GM18870 (cell line): ENCODE measurements around the gene PRICKLE1.

Experiments used
- ATAC-seq: cut with Tn5 transposase; IDR thresholded peaks from one replicate; pipeline ENCODE4 v1.9.1; 2021; ENCODE audit warnings: moderate library complexity; ENCODE audit not compliant: unreplicated experiment

Gene PRICKLE1

DNA sequence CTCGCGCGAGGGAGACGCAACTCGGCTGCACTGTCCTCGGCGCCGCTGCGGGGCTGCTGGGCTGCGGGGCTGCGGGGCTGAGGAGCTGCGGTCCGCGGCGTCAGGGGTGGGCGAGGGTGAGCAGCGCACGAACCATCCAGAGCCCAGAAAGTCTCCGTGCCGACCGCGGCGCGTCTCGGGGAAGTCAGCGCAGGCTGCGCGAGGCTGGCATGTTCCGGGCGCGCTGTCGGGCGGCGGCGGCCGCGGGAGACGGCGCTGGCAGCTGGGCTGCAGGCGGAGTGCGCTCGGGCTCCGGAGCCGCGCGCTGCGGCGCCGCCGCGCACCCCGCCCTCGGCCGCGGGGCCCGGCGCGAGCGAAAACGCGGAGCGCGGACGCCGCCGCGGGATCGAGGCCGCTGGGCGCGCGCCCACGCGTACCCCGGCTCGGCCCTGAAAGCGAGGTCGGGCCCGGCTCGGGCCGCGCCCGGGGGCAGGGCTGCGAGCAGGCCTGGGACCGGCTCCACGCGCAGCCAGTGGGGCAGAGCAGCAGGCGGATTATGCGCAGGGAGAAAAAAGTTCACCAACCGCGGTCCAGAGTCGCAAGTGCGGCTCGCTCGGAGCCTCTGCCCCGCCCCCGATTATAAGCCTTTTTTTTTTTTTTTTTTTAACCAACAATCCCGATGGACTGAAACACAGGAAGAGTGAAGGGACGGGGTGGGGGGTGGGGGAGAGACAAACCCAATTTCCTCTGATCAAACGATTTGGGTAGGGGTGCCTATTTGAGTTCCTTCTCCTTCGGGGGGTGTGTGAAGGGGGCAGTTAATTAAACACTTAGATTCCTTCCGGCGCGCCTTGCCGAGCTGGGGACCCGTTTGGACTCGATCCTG, at the start of gene PRICKLE1:
Gene PRICKLE1 (minus strand): TSS at position 282 of the 865 bp plus-strand sequence. CDS start 117,230 bp downstream, outside the sequence.
- ATAC-seq = no peak

DNA sequence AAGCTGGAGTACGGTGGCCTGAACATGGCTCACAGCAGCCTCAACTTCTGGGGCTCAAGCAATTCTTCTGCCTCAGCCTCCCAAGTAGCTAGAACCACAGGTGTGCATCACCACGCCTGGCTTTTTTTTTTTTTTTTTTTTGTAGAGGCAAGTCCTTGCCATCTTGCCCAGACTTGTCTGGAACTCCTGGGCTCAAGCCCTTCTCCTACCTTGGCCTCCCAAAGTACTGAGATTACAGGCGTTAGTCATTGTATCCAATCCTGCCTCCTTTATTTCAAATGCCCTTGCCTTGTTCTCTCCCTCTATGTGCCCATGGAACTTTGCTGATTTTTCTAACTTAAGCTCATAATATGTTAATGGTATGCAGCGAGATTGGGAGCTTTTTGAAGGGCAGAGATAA, 49.2 kb upstream of the PRICKLE1 start:
- no peak for ATAC-seq

DNA sequence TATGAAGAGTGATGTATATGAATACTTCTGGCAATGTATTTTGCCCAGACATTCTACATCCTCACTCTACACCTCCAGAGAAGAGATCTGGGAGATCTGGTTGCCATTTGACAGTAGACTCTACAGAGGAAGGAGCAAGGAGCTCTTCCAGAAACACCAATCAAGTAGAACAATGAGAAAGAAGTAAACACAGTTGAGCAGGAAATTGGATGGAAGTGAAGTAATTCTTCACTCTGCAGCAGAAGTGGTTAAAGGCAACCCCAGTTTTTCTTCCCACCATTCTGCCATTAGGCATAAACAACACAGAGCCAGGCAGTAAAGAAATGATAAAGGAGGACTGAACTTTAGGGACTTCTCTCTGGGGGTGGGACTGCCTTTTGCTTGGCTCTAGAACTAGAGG, 48.5 kb upstream of the PRICKLE1 start:
- no peak for ATAC-seq

DNA sequence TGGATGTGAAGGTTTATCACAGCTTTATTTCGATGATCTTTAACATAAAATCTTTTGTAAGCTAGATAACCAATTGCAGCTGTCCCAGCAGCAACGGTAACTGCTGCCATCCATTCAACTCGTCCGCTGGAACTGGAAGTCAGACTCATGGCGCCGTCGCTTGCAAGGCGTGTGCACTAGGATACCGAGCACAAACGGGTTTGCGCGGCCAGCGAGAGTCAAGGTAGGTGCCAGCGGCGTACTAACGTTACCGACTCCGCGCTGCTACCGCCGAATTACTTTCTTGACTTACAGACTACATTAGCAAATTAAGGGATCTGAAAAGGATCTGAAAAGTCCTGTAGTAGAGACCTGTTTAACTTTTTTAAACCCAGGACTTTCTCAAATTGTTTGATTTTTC, 47.4 kb upstream of the PRICKLE1 start:
- no peak for ATAC-seq

DNA sequence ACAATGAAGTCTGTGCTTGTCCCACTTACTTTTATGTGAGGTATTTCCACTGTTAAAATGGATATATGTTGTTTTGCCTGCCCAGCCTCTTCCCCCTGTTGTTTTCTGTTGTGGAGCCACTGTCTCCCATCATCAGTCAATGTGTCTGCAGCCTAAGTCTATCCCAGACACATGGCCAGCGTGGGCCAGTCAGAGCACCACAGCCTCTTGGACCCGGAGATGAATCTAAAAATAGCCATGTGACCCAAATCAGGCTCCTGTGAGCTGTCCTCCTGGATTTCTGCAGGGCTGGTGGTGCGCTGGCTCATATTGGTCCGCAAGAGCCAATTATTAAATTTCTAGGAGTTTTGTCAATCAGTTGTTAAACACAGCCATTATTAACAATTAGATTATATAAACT, 44.0 kb upstream of the PRICKLE1 start:
- ATAC-seq = no peak

DNA sequence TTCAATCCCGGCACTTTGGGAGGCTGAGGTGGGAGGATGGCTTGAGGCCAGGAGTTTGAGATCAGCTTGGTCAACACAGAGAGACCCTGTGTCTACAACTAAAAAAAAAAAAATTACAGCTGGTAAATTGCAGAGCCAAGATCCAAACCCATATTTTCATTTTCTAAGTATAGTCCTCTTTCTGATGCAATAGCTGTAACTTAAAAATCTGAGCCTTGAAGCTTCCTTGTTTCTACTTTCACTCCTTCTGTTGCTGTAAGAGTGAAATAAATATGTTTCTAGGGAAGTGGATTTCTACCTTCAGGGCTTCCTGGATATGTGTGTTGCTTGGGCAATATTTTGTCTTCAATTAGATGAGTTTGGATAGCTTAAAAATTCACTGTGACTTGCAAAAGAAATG, 42.0 kb upstream of the PRICKLE1 start:
- ATAC-seq = no peak

DNA sequence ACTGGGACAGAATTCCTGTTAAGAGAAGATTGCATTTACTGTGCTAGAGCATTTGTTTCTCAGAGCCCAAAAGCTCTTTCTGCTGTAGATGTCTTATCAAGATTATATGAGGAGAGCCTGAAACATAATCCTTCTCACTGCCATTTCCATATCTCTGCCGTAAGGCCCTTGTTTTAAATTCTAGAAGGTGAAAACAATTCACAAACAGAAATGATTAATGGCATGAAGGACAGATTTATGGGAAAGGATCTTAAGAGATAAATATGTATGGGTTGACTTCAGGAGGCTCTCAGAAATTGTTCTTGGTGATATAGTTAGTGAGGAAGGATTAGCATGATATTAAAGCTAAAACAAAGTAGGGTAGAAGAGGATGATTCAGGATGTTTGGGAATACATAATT, 40.8 kb upstream of the PRICKLE1 start:
- ATAC-seq = no peak

DNA sequence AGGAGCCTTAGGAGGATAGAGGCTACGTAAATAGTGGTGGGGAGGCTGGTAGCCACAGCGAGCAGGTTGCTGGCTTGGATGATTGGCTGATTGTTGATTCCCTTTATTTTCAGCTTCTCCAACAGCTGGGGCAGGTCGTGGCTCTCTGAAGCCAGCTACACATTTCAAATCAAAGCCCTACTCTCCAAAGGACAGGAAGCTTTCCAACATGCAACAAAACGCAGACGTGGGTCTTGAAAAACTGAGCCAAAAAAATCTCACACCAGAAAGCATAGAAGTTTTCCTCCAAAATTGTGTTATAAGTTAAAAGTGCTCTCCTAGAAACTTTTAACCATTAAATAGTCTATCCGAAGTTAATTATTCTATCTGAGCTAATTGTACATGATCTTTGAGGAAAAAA, 37.6 kb upstream of the PRICKLE1 start:
- ATAC-seq = no peak

DNA sequence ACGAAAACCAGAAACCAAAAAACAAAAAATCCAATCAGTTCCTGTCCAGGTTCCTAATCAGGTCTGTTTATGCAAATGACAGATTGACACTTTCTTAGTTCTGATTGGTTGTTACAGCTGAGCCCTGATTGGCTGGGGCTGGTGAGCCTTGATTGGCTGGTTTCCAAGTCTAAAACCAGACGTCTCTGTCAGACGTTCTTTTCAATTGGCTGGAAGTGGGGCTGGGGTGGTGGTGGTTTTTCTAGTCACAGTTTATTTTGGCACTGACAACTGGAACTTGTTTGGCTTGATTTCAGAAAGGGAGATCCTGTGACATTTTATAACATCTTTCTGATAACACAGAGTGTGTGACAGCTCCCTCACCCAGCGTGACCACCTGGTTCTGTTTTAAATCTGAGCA, 36.1 kb upstream of the PRICKLE1 start:
- no peak for ATAC-seq

DNA sequence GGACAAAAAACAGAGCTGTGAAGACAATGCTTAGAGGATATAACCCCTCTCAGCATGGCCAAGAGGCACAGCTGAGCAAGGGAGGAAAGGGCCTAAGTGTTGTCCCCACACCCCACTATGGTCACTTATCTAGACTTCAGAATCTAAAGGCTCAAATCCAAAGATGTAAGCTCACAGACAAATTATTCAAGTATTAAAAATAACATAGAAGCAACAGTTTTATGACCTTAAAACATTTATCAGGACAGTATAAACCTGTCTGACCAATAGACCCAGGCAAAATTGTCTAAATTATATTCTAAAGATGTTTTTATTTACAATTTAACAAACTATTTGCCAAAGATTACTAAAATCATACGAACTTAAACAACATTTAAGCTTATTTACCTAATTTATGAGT, 28.1 kb upstream of the PRICKLE1 start:
- ATAC-seq = no peak

DNA sequence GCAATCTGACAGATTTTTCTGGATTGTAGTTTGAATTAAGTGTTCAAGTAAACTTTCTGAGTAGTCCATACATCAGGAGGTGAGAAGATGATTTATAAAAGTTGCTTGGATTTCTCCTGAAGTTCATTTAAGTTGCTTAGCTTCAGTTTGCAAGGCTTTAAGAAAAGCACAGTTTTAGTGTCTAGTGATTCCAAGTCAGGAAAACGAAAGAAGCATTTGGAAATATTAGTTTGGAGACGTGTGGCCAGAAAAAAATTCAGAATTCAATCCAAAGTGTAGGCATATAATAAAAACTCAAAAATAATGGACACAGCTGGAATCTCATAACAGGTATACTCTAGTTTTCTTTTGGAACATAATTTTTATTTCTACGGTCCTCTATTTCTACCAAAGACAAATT, 25.5 kb upstream of the PRICKLE1 start:
- no peak for ATAC-seq

DNA sequence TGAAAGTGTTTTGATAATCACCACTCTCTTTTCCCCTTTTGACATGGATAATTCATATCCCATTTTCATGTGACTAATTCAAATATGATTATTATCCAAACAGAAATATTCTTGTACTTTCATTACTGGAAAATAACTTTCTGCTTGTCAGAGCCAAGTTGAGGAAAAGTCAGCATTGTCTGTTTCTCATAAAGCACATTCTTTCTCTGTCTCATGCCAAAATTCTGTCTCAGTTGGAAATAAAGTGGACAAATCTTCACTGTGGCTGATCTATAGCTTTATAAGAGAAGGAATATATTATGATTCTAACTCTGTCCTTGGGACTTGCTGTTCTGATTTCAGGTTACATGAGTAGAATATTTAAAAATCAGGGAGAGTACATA, 22.7 kb upstream of the PRICKLE1 start:
- no peak for ATAC-seq

DNA sequence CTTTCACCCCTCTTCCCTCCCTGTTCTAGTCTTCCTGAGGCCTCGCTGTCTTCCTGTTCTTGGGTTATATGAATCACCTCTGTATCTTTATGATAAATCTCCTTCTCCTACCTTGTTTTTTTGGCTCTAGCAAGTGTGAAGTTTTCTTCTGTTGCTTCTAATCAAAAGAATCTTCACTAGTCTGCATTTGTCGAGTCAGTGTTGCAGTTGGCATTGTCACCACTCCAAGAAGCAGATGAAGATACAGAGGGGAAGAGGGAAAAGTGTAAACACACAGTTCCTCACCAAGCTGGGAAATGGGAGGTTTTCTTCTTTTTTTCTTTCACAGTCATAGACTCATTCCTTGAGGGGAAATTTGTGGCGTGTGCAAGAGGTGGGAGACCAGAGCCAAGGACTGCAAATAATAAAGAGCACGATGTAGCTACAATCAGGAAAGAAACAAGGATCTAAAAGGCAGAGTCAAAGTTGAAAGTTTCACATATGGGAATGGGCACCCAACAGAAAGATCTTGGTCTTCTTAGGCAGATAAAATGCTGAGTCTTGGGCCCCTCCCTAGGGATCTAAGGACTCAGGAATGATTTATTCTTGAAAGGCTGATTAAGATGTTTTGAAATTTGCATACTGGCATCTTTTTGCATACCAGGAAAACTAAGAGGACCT, 22.2 kb upstream of the PRICKLE1 start:
- ATAC-seq = no peak

DNA sequence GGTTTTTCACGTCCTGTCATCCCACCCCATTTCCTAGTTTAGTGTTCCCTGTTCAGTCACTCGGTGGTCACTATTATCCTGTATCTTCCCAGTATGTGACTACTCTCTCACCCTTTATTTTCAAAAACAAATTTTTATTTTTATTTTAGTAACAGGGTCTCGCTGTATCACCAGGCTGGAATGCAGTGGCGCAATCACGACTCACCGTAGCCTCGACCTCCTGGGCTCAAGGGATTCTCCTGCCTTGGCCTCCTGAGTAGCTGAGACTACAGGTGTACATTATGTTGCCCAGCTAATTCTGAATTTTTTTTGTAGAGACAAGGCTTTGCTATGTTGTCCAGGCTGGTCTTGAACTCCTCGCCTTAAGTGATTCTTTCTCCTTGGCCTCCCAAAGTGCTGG, 20.1 kb upstream of the PRICKLE1 start:
- ATAC-seq = no peak

DNA sequence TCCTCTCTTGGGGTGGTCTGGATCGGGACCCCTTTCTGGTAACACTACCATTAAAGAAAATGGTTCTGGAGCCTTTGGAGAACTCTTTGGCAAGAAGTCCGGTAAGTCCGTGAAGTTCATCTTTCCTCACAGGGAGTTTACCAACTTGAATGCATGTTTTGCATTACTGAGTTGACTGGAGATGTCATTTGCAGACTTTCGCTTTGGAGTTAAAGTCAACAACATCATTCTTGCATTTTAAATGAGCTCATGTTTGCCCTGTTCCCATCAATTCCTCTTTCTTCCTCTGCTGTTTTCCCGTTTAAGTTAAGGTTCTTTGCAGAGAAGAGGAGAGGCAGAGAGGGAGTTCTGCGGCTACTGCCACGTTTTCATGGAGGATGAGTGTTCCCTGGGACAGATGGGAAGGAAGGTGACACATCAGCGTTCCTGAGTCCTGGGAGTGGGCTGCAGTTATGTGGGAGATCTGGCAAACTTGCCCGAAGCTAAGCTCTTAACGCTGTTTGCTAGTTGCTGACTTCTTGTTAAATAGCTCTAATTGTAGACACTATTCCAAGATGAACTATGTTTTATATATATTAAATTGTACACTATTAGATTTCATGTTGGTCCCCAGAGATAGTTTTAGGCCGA, 18.8 kb upstream of the PRICKLE1 start:
- no peak for ATAC-seq

DNA sequence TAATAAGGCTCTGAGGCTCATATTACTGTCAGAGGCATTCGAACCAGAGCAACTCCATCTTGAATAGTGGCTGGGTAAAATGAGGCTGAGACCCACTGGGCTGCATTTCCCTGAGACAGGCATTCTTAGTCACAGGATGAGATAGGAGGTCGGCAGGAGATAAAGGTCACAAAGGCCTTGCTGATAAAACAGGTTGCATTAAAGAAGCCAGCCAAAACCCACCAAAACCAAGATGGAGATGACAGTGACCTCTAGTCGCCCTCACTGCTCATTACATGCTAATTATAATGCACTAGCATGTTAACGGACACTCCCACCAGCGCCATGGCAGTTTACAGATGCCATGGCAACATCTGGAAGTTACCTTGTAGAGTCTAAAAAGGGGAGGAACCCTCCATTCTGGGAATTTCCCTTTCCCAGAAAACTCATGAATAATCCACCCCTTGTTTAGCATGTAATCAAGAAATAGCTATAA, 18.1 kb upstream of the PRICKLE1 start:
- ATAC-seq = no peak

DNA sequence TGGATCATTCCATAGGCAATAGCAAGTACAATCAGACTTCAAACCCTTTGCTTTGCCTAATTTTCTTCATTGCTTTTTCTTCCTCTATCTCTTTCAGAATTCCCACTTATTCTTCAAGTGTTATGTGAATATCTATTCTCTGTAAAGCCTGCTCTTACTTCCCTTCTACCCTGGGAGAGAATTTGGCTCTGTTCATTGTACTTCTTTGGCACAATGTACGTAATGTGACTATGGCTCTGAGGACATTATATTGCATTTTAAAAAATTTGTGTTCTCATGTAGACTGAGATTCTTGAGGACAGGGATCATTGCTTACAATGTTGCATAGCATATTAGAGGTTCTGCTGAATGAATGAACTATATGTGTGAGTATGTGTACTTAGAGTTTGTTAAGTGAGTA, 16.9 kb upstream of the PRICKLE1 start:
- no peak for ATAC-seq

DNA sequence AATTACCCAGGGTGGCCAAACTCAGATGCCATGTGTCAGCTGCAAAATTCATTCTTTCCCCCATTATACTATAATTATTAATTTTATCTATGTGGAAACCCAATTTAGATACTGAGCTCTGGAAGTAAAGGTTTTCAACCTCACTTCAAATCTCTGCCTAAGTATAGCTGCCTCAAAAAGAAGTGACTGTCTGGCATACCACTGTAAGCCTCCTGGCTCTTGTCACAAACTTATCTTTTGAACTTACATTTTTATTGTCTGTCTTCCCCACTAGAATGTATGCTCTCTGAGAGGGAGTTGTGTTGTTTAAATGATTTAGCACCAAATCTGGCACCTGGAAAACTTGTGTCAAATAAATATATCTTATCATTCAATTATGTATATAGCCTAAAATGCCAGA, 16.1 kb upstream of the PRICKLE1 start:
- no peak for ATAC-seq

DNA sequence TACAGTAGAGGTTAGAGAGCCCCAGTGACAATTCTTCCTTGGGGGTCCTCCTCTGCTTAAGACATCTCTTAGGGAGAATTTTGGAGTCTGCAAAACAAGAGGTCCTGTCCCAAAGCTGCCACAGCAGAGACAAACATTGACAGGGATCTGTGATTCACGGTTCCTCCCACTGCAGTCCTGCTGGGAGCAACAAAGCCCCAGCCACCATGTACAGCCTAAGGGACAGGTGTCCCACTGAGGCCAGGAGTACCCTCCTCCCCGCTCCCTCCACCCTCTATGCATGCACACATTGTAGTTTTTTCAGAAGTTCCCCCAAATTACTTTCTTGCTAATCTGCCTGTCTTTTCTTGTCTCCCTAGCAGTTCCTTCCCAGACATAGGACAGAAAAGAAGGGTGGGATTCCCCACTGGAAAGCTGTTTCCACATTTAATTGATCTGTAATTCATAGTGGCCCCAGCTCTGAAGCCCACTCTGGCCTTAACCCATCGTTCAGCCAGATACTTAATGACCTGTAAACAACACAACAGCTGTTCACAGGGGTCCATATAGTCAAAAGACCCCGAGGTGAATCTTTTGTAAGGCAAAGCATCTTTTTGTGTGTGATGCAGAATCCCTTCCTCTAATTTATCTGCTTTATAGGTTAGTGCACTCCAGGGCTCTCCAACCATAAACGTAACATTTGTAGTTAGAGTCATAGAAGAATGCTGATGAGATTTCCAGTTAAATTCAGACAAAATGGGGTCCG, 13.9 kb upstream of the PRICKLE1 start:
- ATAC-seq = no peak

DNA sequence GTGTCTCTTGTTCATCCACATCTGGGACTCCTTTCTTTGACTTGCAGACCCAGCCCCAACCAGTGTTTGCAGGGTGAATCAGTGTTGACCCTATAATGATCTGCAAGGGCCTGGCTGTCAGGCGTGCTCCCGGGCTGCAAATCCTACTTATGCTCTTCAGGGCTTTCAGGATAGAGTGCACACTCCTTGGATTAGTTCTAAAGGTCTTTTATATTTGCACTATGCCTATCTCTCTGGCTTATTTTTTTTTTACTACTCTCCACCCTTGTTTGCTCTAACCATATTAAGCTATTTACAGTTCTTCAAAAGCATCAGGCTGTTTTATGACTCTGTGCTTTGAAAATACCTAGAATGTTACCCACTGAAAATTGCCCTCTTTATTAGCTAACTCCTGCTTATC, 4.3 kb upstream of the PRICKLE1 start:
- no peak for ATAC-seq

DNA sequence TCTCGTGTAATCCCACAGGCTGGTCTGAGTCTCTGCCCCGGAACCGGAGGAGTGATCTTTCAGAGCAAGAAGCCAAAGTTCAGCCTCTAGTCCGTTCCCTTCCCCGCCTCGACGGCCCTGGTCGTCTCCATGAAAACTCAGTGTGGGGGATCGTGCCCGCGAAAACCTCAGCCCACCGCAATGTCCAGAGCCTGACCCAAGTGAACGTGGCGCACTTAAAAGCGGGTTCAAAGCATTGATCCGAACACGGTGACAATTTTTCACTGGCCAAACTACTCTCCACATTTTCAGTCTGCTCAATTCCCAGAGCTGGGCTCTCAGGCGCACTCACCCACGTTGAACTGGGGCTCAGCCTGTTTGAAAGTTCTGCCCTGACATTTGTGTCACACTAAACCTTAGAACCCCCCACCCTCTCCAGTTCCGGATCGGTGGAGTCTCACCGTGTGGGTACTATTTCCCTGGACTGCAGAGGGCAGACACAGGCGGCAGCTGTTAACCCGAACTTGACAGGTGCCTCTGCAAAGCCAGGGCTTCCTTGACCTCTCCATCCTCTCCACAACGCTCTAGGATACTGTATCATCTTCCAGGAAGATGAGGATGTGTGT, 886 bp upstream of the PRICKLE1 start:
- ATAC-seq = no peak
